Aorta (tissue), 5 donors: ENCODE data around the gene ADAM12. TPM values are rescaled to one million over a fixed set of nuclear protein-coding genes. Genes with fewer than 3 reads are reported as not detected.

Source experiments
- ATAC-seq: fragments of 200-7000 bp; cut with Tn5 transposase; one replicate; pipeline ENCODE4 v1.9.1; 2022; ENCODE audit warnings: moderate library complexity; ENCODE audit not compliant: low FRiP score
- DNase-seq, 2 donors: peaks; one replicate each; pipeline ENCODE4 v3.0.0-alpha.2; 2020
- H3K27ac ChIP-seq, 2 donors: one replicate each; pipeline ENCODE4 v1.5.1; 2013; ENCODE audit warnings: low read length in 2 of 2, mild to moderate bottlenecking in 2 of 2, moderate library complexity in 2 of 2, control low read depth in 1 of 2, inconsistent platforms in 1 of 2, low read depth in 1 of 2
- H3K27me3 ChIP-seq, 2 donors: one replicate each; pipeline ENCODE4 v1.6.1; 2013; ENCODE audit warnings: control low read depth in 1 of 2, low read length in 1 of 2, mild to moderate bottlenecking in 1 of 2, moderate library complexity in 1 of 2; ENCODE audit not compliant: insufficient read depth in 2 of 2, control insufficient read depth in 1 of 2
- H3K36me3 ChIP-seq, 2 donors: one replicate each; pipeline ENCODE4 v1.6.1; 2013; ENCODE audit warnings: control low read depth in 1 of 2, low read length in 1 of 2, mild to moderate bottlenecking in 1 of 2; ENCODE audit not compliant: insufficient read depth in 2 of 2, control insufficient read depth in 1 of 2
- H3K4me1 ChIP-seq, 2 donors: one replicate each; pipeline ENCODE4 v1.6.1; 2013; ENCODE audit warnings: low read length in 2 of 2, control low read depth in 1 of 2, mild to moderate bottlenecking in 1 of 2, moderate library complexity in 1 of 2; ENCODE audit not compliant: insufficient read depth in 2 of 2, control insufficient read depth in 1 of 2
- H3K4me3 ChIP-seq, 2 donors: one replicate each; pipeline ENCODE4 v1.5.1; 2013; ENCODE audit warnings: low read length in 2 of 2, control low read depth in 1 of 2, mild to moderate bottlenecking in 1 of 2
- H3K9me3 ChIP-seq: one replicate; pipeline ENCODE4 v1.6.1; 2013; ENCODE audit warnings: mild to moderate bottlenecking, low read length; ENCODE audit not compliant: control insufficient read depth
- WGBS, 2 donors: extraction: QIAGEN DNeasy Blood & Tissue Kit; methylation state at CpG; one replicate each; pipeline ENCODE4 v1.1.7; 2013; 5-methylcytosine and 5-hydroxymethylcytosine counted together
- intact Hi-C, 2 donors: fragments of 100-400 bp; cut with DNase I; formaldehyde crosslinking; loops; one replicate each; pipeline versions ENCODE4 v1.14.2 to v1.15.0; 2022
- polyA plus RNA-seq, 2 donors: library from polyadenylated mRNA; stranded (reverse); fragments of 200-250 nt; gene quantifications; one replicate each; pipeline ENCODE4 v1.2.3, GENCODE V29; 2013
- total RNA-seq, 2 donors: library from RNA; stranded (reverse); fragmentation: NEBNext Ultra II Directional; extraction: Animal tissue kit (Norgen Biotek cat#: 25700); gene quantifications; one replicate each; pipeline ENCODE4 v1.2.1, GENCODE V29; 2021
- donor health status: healthy with polysubstance abuse.
- donor health status: Bipolar disorder and iron deficiency.
- donor health status: DM: no; HTN: no; CAD: no.
- donor health status: DM: no; HTN: no; CAD: no.
- donor health status: DM: yes; HTN: yes; CAD: no.

The ADAM12 gene
- total and polyA plus RNA-seq, 4 donors, result 0.13 to 9.4 (median 5.5) TPM; not detected in 1

- no peaks in the 10 kb centered on the region for H3K4me1 ChIP-seq
- no peaks in the 10 kb centered on the region for H3K27me3 ChIP-seq
- WGBS, 2 donors, result 95 to 97% methylated on average over 4 of the region's 4 CpGs
- intact Hi-C loops, result loop anchor here in 1 of 2 donors (10.0 kb wide), 1 partner anchor 344 kb away; the partner anchor contains the start of gene ADAM12
- H3K4me3 ChIP-seq, result no peak overlapping the region
- H3K27ac ChIP-seq, result peak overlapping the region in 1 of 2 donors; percentile 72
- DNase-seq, result no peak
- no peak for ATAC-seq
- H3K9me3 ChIP-seq, result no peaks in the 10 kb centered on the region
- no peaks in the 10 kb centered on the region for H3K36me3 ChIP-seq
Observed at GRCh38 chr10:126041117-126041516, 347.2 kb downstream of the ADAM12 start.

DNA sequence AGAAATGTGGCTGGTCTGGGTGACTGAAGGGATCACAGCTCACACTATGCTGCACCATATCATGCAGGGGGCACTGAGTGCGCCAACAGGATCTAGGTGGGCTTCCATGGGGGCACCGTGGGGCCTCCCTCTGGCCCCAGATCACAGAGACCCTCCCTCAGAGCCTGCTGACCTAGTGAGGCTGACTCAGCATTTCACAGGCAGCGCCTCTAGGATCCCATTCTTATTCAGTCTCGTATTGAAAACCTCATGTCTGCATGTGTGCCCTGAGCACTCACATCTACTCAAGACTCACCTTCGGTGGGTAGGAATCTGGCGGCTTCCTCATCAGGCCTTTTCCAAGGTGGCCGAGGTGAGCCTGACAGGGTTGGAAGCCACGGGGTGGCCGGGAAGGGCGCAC, 350.3 kb downstream of the ADAM12 start:
- Histone ChIP-seq H3K4me1 (no peaks in the 10 kb centered on the region), H3K36me3 (no peaks in the 10 kb centered on the region), H3K9me3 (no peaks in the 10 kb centered on the region), H3K27ac (no peak overlapping the region), H3K27me3 (no peaks in the 10 kb centered on the region), H3K4me3 (no peak overlapping the region)
- WGBS, 2 donors, result 88 to 91% methylated on average over 10 of the region's 10 CpGs
- ATAC-seq, result no peak
- intact Hi-C loops, result no loop called here
- DNase-seq, result no peak

DNA sequence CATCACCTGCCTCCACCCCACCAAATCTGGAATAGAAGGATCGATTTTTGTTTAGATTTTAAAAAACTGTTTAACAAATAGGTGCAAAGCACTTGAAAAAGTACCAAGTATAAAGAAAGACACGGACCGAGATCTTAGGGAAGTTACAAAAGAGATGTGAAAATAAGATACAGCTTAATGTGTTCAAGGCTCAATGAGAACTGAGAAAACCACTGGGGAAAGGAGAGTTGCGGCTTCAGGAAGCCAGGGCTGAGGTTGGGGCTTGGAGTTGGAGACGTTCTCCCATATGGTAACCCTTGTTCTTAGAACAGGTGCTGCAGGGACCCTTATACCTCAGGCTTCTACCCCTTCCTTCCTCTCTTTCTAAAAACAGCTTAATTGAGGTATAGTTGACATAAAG, 351.8 kb downstream of the ADAM12 start:
- Histone ChIP-seq H3K27me3 (no peaks in the 10 kb centered on the region), H3K4me1 (no peaks in the 10 kb centered on the region), H3K4me3 (no peak overlapping the region), H3K27ac (no peak overlapping the region), H3K9me3 (no peaks in the 10 kb centered on the region), H3K36me3 (no peaks in the 10 kb centered on the region)
- intact Hi-C loops, result no loop called here
- ATAC-seq (no peak), DNase-seq (no peak)
- 84 to 90% methylated on average over 5 of the region's 5 CpGs for WGBS, 2 donors

- Histone ChIP-seq H3K4me3 (no peak overlapping the region), H3K27ac (no peak overlapping the region), H3K9me3 (no peaks in the 10 kb centered on the region), H3K36me3 (no peaks in the 10 kb centered on the region), H3K27me3 (no peaks in the 10 kb centered on the region), H3K4me1 (no peaks in the 10 kb centered on the region)
- intact Hi-C loops, result no loop called here
- no peak for DNase-seq
- no peak for ATAC-seq
- 91 to 99% methylated on average over 2 of the region's 2 CpGs for WGBS, 2 donors
Observed at GRCh38 chr10:126034586-126034985, 353.7 kb downstream of the ADAM12 start.

GRCh38 chr10:126029999-126030398, 358.3 kb downstream of the ADAM12 start:
- no peak overlapping the region for H3K27ac ChIP-seq
- intact Hi-C loops, result no loop called here
- ATAC-seq, result no peak
- WGBS, 2 donors, result 89 to 93% methylated on average over 3 of the region's 3 CpGs
- H3K36me3 ChIP-seq, result no peaks in the 10 kb centered on the region
- no peaks in the 10 kb centered on the region for H3K27me3 ChIP-seq
- no peaks in the 10 kb centered on the region for H3K4me1 ChIP-seq
- DNase-seq, result no peak
- H3K9me3 ChIP-seq, result no peaks in the 10 kb centered on the region
- no peak overlapping the region for H3K4me3 ChIP-seq

GRCh38 chr10:126027692-126028091, 360.6 kb downstream of the ADAM12 start:
- no peaks in the 10 kb centered on the region for H3K4me1 ChIP-seq
- no peaks in the 10 kb centered on the region for H3K36me3 ChIP-seq
- H3K27ac ChIP-seq, result no peak overlapping the region
- ATAC-seq (no peak), DNase-seq (no peak)
- no peaks in the 10 kb centered on the region for H3K9me3 ChIP-seq
- WGBS, 2 donors, result 97 to 100% methylated on average over 1 of the region's 1 CpG
- H3K4me3 ChIP-seq, result no peak overlapping the region
- intact Hi-C loops, result no loop called here
- H3K27me3 ChIP-seq, result no peaks in the 10 kb centered on the region

GRCh38 chr10:126022841-126023240, 365.4 kb downstream of the ADAM12 start:
- intact Hi-C loops, result no loop called here

GRCh38 chr10:126021833-126022500, 366.3 kb downstream of the ADAM12 start:
- H3K27me3 ChIP-seq, result no peaks in the 10 kb centered on the region
- H3K4me1 ChIP-seq, result no peaks in the 10 kb centered on the region
- H3K27ac ChIP-seq, result no peak overlapping the region
- H3K4me3 ChIP-seq, result no peak overlapping the region
- WGBS, 2 donors, result 79 to 90% methylated on average over 5 of the region's 5 CpGs
- intact Hi-C loops, result no loop called here
- H3K36me3 ChIP-seq, result no peaks in the 10 kb centered on the region
- no peak for DNase-seq
- H3K9me3 ChIP-seq, result no peaks in the 10 kb centered on the region
- ATAC-seq, result no peak

More at GRCh38 chr10:126022841-126023240, 365.4 kb downstream of the ADAM12 start:
- 71% methylated on average over 5 of the region's 5 CpGs for WGBS, 2 donors
- Histone ChIP-seq H3K4me3 (no peak overlapping the region), H3K36me3 (no peaks in the 10 kb centered on the region), H3K27ac (no peak overlapping the region), H3K27me3 (no peaks in the 10 kb centered on the region), H3K9me3 (no peaks in the 10 kb centered on the region), H3K4me1 (no peaks in the 10 kb centered on the region)
- ATAC-seq (no peak), DNase-seq (no peak)

GRCh38 chr10:126017961-126018560, 370.2 kb downstream of the ADAM12 start:
- intact Hi-C loops, result no loop called here
- Histone ChIP-seq H3K4me1 (no peaks in the 10 kb centered on the region), H3K36me3 (no peaks in the 10 kb centered on the region), H3K4me3 (no peak overlapping the region), H3K27ac (no peak overlapping the region), H3K9me3 (no peaks in the 10 kb centered on the region), H3K27me3 (no peaks in the 10 kb centered on the region)
- 83 to 84% methylated on average over 2 of the region's 2 CpGs for WGBS, 2 donors
- DNase-seq (no peak), ATAC-seq (no peak)
